ENCODE results near the gene VCX3A. TPM values are rescaled to one million over a fixed set of nuclear protein-coding genes. Genes with fewer than 3 reads are reported as not detected.
"Not testable (repeated sequence)": the region's sequence is repeated elsewhere in the genome, so short reads cannot be mapped to it uniquely, and the experiment has no call there.

The VCX3A gene
- not detected in 2 replicates for total RNA-seq

- intact Hi-C loops (cut with micrococcal nuclease): not testable (repeated sequence)
Measured at GRCh38 chrX:6535018-6535417, at the start of gene VCX3A. TSS of gene VCX3A (minus strand) at chrX:6535118. CDS start at chrX:6534497, 621 bp downstream.

DNA sequence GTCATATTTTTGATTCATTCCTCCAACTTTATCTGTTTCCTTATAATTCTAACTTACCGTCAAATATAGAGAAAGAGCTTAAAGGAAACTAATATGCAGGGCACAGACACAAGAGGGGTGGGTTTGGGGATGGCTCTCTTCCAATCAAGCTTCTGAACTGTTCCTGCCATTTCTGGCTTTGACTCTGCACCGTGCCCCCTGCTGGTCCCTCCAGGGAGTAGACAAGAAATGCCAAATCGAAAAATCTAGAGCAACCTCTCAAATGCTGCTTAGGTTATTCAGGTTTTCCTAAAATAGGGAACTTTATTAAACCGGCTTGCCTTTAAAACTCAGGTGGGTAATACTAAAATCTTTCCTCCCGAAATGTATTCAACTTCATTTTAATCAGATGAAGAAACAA lies 39.8 kb upstream of the VCX3A start:
- intact Hi-C loops (cut with micrococcal nuclease): no loop called here

DNA sequence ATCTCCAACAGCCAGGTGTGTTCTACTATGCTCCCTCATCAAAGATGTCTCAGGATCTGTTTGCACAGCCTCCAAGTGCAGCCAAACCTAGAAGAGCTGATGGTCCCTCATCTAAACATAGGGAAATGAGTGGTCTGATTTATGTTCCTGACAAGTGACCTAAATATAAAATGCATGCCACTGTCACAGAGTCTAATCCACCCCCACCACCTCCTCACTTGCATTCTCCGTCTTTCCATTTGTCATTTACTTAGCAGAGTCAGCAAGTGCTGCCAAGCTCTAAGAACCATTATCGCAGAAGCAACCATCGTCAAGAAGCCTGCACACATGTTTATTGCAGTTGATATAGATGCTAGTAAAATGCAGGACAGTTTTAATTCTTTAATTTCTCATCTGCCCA lies 33.1 kb upstream of the VCX3A start:
- intact Hi-C loops (cut with micrococcal nuclease): no loop called here

GRCh38 chrX:6558979-6559378 lies 24.1 kb upstream of the VCX3A start:
- intact Hi-C loops (cut with micrococcal nuclease): no loop called here

- intact Hi-C loops (cut with micrococcal nuclease): no loop called here
Measured at GRCh38 chrX:6557690-6558089, 22.8 kb upstream of the VCX3A start.

- intact Hi-C loops (cut with micrococcal nuclease): no loop called here
Measured at GRCh38 chrX:6550999-6551398, 16.1 kb upstream of the VCX3A start.

DNA sequence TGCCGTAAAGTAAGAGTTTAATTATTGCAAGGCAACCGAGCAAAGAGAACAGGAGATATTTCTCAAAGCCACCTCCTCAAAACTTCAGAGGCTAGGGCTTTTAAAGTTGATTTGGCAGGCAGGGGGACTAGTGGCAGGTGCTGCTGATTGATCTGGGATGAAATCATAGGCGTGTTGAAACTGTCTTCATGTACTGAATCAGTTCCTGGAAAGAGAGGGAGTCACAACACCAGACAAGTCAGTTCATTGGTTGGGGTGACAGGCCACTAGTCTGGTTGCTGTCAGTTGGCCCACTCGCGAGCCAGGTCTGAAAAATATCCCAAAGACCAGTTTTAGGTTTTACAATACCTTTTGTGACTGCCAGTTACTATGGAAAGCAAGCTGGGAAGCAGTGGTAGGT lies 10.8 kb upstream of the VCX3A start:
- intact Hi-C loops (cut with micrococcal nuclease): no loop called here

GRCh38 chrX:6526564-6527136 lies 8.3 kb downstream of the VCX3A start:
- intact Hi-C loops (cut with micrococcal nuclease): no loop called here

DNA sequence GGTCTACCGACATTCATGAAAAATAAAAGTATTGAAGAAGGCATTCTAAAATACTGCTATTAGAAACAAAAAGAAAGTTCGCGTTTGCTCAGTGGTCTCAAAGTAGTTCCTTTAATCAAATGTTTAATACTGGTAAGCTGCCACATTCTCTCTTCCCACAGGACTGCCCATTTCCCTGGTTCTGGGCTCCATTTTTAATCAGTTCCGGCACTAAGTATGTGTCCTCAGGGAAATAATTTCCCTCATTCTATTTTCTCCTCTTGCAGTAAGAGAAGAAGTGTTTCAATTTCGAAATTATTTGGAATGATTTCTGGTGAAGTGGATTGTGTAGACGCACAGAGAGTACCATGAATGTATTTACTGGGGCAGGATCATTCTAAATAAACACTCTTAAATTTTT lies 17.5 kb downstream of the VCX3A start:
- intact Hi-C loops (cut with micrococcal nuclease): no loop called here

GRCh38 chrX:6506444-6506843 lies 28.5 kb downstream of the VCX3A start:
- intact Hi-C loops (cut with micrococcal nuclease): no loop called here

GRCh38 chrX:6505960-6506359 lies 29.0 kb downstream of the VCX3A start:
- intact Hi-C loops (cut with micrococcal nuclease): no loop called here

DNA sequence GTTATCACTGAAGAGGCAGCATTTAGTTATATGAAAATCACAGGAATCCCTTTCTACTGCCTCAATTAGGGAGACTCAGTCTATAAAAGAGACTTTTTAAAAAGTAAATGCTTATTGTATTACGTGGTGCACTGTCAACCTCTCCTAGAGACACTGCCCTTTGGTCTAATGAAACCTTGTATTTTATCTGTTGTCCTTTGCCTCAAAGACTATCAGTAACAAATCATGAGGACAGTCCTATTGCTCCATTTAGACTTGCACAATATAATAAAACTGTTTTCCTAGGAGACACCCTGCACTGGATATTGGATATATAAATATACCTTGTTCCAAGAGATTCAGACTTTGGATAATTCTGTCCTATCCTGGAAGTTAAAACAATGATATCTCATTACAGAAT lies 34.2 kb downstream of the VCX3A start:
- intact Hi-C loops (cut with micrococcal nuclease): no loop called here

GRCh38 chrX:6498324-6498723 lies 36.6 kb downstream of the VCX3A start:
- intact Hi-C loops (cut with micrococcal nuclease): no loop called here
